Measurements from ENCODE around the gene CDH3.
"Not testable (repeated sequence)": the region's sequence is repeated elsewhere in the genome, so short reads cannot be mapped to it uniquely, and the experiment has no call there.

CDH3 gene

DNA sequence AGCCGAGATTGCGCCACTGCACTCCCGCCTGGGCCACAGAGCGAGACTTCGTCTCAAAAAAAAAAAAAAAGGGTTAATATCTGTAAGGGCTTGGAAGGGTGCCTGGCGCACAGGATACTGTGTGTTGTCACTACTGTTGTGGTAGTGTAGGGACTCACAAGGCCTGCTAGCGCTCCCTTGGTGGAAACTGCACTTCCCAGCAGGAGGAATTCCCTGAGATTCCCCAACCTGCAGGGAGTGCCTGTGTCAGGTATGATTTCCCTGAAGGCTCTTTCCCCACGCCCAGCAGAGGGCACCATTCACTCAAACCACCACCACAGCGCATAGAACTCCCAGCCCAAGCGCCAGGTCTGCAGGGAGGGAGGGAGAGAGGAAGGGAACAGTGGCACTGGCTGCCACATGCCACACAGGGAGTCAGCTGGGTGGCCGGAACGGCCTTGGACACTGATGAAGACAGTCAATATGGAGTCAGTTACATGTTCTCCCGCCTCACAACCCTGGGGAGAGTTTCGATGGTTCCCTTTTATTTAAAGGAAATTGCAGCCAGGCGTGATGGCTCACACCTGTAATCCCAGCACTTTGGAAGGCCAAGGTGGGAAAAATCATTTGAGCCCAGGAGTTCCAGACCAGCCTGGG is 59.2 kb downstream of the CDH3 start:
- in situ Hi-C loops (cut with MboI; ENCODE audit: low pct_unique_long_range_greater_than_20kb, low sequenced_read_pairs, unreplicated experiment), result loop anchor here (10.0 to 25.0 kb wide), 2 partner anchors 100 to 408 kb away; partner anchors contain the start of gene HAS3
- DNase-seq (ENCODE audit: low spot score), result peak; percentile 78
- TF ChIP-seq, protein P1, sequence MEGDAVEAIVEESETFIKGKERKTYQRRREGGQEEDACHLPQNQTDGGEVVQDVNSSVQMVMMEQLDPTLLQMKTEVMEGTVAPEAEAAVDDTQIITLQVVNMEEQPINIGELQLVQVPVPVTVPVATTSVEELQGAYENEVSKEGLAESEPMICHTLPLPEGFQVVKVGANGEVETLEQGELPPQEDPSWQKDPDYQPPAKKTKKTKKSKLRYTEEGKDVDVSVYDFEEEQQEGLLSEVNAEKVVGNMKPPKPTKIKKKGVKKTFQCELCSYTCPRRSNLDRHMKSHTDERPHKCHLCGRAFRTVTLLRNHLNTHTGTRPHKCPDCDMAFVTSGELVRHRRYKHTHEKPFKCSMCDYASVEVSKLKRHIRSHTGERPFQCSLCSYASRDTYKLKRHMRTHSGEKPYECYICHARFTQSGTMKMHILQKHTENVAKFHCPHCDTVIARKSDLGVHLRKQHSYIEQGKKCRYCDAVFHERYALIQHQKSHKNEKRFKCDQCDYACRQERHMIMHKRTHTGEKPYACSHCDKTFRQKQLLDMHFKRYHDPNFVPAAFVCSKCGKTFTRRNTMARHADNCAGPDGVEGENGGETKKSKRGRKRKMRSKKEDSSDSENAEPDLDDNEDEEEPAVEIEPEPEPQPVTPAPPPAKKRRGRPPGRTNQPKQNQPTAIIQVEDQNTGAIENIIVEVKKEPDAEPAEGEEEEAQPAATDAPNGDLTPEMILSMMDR (IDR thresholded peaks at IDR 0.05; ENCODE audit: extremely low read depth, insufficient read depth, missing control alignments), result peak; percentile 86

DNA sequence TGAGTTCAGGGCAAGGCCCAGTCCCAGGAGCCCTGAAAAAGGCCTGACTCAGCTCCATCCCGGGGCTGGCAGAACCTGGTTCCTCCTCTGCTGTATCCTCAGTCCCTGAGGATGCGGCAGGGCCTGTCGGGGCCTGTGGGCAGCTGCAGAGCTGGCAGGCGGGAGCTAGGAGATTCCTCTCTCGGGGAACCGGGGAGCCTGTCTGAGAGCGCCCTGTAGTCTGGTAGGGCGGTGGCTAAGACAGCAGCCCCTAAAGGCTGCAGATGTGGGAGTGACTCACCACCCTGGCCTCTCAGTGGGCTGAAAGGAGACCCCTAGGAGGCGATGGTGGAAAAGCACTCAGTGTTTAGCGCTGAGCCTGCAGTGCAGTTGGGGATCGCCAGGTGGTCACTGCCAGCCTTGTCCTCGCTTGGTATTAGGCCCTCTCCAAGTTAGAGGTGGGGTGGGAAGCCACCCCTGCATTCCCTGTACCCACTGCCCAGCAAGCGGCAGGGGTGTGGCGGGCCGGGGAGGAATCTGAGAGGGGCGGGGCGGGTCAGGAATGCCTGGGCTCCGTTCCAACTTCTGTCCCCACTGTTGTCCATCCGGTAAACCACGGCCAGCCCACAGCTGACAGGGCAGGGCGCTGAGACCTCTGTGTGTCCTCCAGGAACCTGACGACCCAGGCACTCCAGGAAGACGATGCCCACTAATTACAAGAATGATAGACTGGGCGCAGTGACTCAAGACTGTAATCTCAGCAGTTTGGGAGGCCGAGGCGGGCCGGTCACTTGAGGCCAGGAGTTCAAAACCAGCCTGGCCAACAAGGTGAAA is 62.4 kb downstream of the CDH3 start:
- TF ChIP-seq, protein P1 (IDR thresholded peaks at IDR 0.05; ENCODE audit: extremely low read depth, insufficient read depth, missing control alignments), result no peak
- no peak for DNase-seq (ENCODE audit: low spot score)
- in situ Hi-C loops (cut with MboI; ENCODE audit: low pct_unique_long_range_greater_than_20kb, low sequenced_read_pairs, unreplicated experiment), result loop anchor here (10.0 to 25.0 kb wide), 2 partner anchors 97 to 405 kb away; partner anchors contain the start of gene HAS3

GRCh38 chr16:68710211-68710610 is 65.1 kb downstream of the CDH3 start:
- no peak for DNase-seq (ENCODE audit: low spot score)
- in situ Hi-C loops (cut with MboI; ENCODE audit: low pct_unique_long_range_greater_than_20kb, low sequenced_read_pairs, unreplicated experiment), result loop anchor here (25.0 kb wide), 1 partner anchor 402 kb away; the partner anchor contains the start of gene HAS3
- TF ChIP-seq, protein P1 (IDR thresholded peaks at IDR 0.05; ENCODE audit: extremely low read depth, insufficient read depth, missing control alignments), result no peak

- no peak for DNase-seq (ENCODE audit: low spot score)
- TF ChIP-seq, protein P1 (IDR thresholded peaks at IDR 0.05; ENCODE audit: extremely low read depth, insufficient read depth, missing control alignments), result no peak
- in situ Hi-C loops (cut with MboI; ENCODE audit: low pct_unique_long_range_greater_than_20kb, low sequenced_read_pairs, unreplicated experiment), result loop anchor here (25.0 kb wide), 1 partner anchor 401 kb away; the partner anchor contains the start of gene HAS3
These were observed 66.5 kb downstream of the CDH3 start for GRCh38 chr16:68711421-68712139.

DNA sequence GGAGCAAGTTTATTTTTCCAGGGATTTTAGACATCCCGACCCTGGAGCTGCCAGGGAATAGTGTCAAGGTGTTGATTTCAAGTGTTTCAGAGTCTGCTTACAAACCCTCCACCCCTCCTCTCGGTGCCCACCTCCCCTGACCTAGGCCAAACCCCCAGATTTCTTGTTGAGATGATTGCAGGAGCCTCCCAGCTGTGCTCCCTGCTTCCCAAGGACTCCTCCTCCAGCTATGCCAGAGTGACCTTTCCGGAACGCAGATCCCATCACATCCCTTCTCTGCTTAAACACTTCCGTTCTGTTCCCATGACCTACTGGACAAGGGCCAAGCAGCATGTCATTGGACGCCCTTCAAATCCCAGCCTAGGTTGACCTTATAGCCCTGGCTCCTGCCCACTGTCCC is 68.3 kb downstream of the CDH3 start:
- DNase-seq (ENCODE audit: low spot score), result no peak
- TF ChIP-seq, protein P1 (IDR thresholded peaks at IDR 0.05; ENCODE audit: extremely low read depth, insufficient read depth, missing control alignments), result no peak
- in situ Hi-C loops (cut with MboI; ENCODE audit: low pct_unique_long_range_greater_than_20kb, low sequenced_read_pairs, unreplicated experiment), result loop anchor here (25.0 kb wide), 1 partner anchor 399 kb away; the partner anchor contains the start of gene HAS3

- in situ Hi-C loops (cut with MboI; ENCODE audit: low pct_unique_long_range_greater_than_20kb, low sequenced_read_pairs, unreplicated experiment), result loop anchor here (25.0 kb wide), 1 partner anchor 397 kb away; the partner anchor contains the start of gene HAS3
- no peak for DNase-seq (ENCODE audit: low spot score)
- TF ChIP-seq, protein P1 (IDR thresholded peaks at IDR 0.05; ENCODE audit: extremely low read depth, insufficient read depth, missing control alignments), result no peak
These were observed 70.4 kb downstream of the CDH3 start for GRCh38 chr16:68715471-68715870.

DNA sequence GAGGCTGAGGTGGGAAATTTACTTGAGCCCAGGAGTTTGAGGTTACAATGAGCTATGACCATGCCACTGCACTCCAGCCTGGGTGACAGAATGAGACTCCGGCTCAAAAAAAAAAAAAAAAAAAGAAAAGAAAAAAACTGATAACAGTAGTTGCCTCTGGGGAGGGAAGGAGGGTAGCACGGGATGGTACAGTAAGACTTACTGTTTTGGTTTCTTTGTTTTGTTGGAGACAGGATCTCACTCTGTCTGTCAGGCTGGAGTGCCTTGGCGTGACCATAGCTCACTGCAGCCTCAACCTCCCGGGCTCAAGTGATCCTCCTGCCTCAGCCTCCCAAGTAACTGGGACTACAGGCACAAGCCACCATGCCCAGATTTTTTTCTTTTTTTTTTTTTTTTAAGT is 71.4 kb downstream of the CDH3 start:
- DNase-seq (ENCODE audit: low spot score), result not testable (repeated sequence)
- in situ Hi-C loops (cut with MboI; ENCODE audit: low pct_unique_long_range_greater_than_20kb, low sequenced_read_pairs, unreplicated experiment), result loop anchor here (25.0 kb wide), 1 partner anchor 396 kb away; the partner anchor contains the start of gene HAS3
